Measurements from ENCODE around the gene DNAJC11. TPM values are rescaled to one million over a fixed set of nuclear protein-coding genes. Genes with fewer than 3 reads are reported as not detected.

DNAJC11 gene
- total RNA-seq, 1 experiment from 2014 or later = 106 TPM

- BruUV-seq (replicated peaks) = no TSS peak
- Histone ChIP-seq H3K27ac (ENCODE audit: low read depth, low read length, poor library complexity, severe bottlenecking) (no peak overlapping the region), H3K4me1 (ENCODE audit: insufficient read depth, low read length, poor library complexity, severe bottlenecking) (no peaks in the 10 kb centered on the region), H3K27me3 (replicated peaks; ENCODE audit: insufficient read depth, low read depth, low read length, poor library complexity) (peaks cover 11% of the 10 kb centered on the region), H3K9me3 (ENCODE audit: low read depth, low read length, poor library complexity, severe bottlenecking) (no peaks in the 10 kb centered on the region), H3K36me3 (ENCODE audit: insufficient read depth, low read length, poor library complexity, severe bottlenecking) (no peaks in the 10 kb centered on the region), H3K4me3 (ENCODE audit: low read depth, low read length, poor library complexity, severe bottlenecking) (no peak overlapping the region)
- DNase-seq (ENCODE audit: low spot score) = no peak
- intact Hi-C loops (cut with micrococcal nuclease; ENCODE audit: unreplicated experiment) = loop anchor here (5.0 to 10.0 kb wide), 2 partner anchors 169 to 921 kb away; no protein-coding TSS in a partner anchor
- POLR2A ChIA-PET (ENCODE audit: low non-redundant PET) = interaction anchor here (0.6 kb wide), 1 partner anchor 286 kb away, joined by 3 read pairs; no protein-coding TSS in a partner anchor
- no peak for TF ChIP-seq CTCF (conservative IDR thresholded peaks at IDR 0.05; ENCODE audit: low read depth, low read length)
- no peak for TF ChIP-seq EZH2 (IDR thresholded peaks at IDR 0.05; ENCODE audit: borderline replicate concordance, low read depth, low read length, poor library complexity, severe bottlenecking)
- CTCF ChIA-PET = interaction anchor here (0.7 kb wide), 1 partner anchor 775 kb away, joined by 3 read pairs; no protein-coding TSS in a partner anchor
Measured at GRCh38 chr1:6726253-6726652, 24.6 kb upstream of the DNAJC11 start.

- Histone ChIP-seq H3K4me3 (ENCODE audit: low read depth, low read length, poor library complexity, severe bottlenecking) (no peak overlapping the region), H3K4me1 (ENCODE audit: insufficient read depth, low read length, poor library complexity, severe bottlenecking) (no peaks in the 10 kb centered on the region), H3K27ac (ENCODE audit: low read depth, low read length, poor library complexity, severe bottlenecking) (no peak overlapping the region), H3K36me3 (ENCODE audit: insufficient read depth, low read length, poor library complexity, severe bottlenecking) (no peaks in the 10 kb centered on the region), H3K27me3 (replicated peaks; ENCODE audit: insufficient read depth, low read depth, low read length, poor library complexity) (no peaks in the 10 kb centered on the region), H3K9me3 (ENCODE audit: low read depth, low read length, poor library complexity, severe bottlenecking) (no peaks in the 10 kb centered on the region)
- ChIA-PET CTCF (no interaction called here), POLR2A (ENCODE audit: low non-redundant PET) (no interaction called here)
- intact Hi-C loops (cut with micrococcal nuclease; ENCODE audit: unreplicated experiment) = loop anchor here (5.0 to 10.0 kb wide), 2 partner anchors 170 to 923 kb away; no protein-coding TSS in a partner anchor
- no TSS peak for BruUV-seq (replicated peaks)
- no peak for DNase-seq (ENCODE audit: low spot score)
- TF ChIP-seq EZH2 (IDR thresholded peaks at IDR 0.05; ENCODE audit: borderline replicate concordance, low read depth, low read length, poor library complexity, severe bottlenecking) (no peak), CTCF (conservative IDR thresholded peaks at IDR 0.05; ENCODE audit: low read depth, low read length) (no peak)
Measured at GRCh38 chr1:6724517-6725141, 23.0 kb upstream of the DNAJC11 start.

GRCh38 chr1:6723621-6724428 lies 22.2 kb upstream of the DNAJC11 start:
- intact Hi-C loops (cut with micrococcal nuclease; ENCODE audit: unreplicated experiment) = loop anchor here (10.0 kb wide), 1 partner anchor 171 kb away; no protein-coding TSS in a partner anchor
- H3K36me3 ChIP-seq (ENCODE audit: insufficient read depth, low read length, poor library complexity, severe bottlenecking) = no peaks in the 10 kb centered on the region
- BruUV-seq (replicated peaks) = no TSS peak
- H3K27ac ChIP-seq (ENCODE audit: low read depth, low read length, poor library complexity, severe bottlenecking) = no peak overlapping the region
- TF ChIP-seq CTCF (conservative IDR thresholded peaks at IDR 0.05; ENCODE audit: low read depth, low read length) (no peak), EZH2 (IDR thresholded peaks at IDR 0.05; ENCODE audit: borderline replicate concordance, low read depth, low read length, poor library complexity, severe bottlenecking) (no peak)
- H3K9me3 ChIP-seq (ENCODE audit: low read depth, low read length, poor library complexity, severe bottlenecking) = no peaks in the 10 kb centered on the region
- H3K27me3 ChIP-seq (replicated peaks; ENCODE audit: insufficient read depth, low read depth, low read length, poor library complexity) = no peaks in the 10 kb centered on the region
- ChIA-PET POLR2A (ENCODE audit: low non-redundant PET) (no interaction called here), CTCF (no interaction called here)
- DNase-seq (ENCODE audit: low spot score) = no peak
- no peaks in the 10 kb centered on the region for H3K4me1 ChIP-seq (ENCODE audit: insufficient read depth, low read length, poor library complexity, severe bottlenecking)
- H3K4me3 ChIP-seq (ENCODE audit: low read depth, low read length, poor library complexity, severe bottlenecking) = no peak overlapping the region

Measured in A673 (cell line).